ENCODE data around the gene NOC2L. TPM values are rescaled to one million over a fixed set of nuclear protein-coding genes. Genes with fewer than 3 reads are reported as not detected.

The NOC2L gene
- total RNA-seq, 6 donors from 2014 or later: 28.7 to 66.0 (median 51.0) TPM

DNA sequence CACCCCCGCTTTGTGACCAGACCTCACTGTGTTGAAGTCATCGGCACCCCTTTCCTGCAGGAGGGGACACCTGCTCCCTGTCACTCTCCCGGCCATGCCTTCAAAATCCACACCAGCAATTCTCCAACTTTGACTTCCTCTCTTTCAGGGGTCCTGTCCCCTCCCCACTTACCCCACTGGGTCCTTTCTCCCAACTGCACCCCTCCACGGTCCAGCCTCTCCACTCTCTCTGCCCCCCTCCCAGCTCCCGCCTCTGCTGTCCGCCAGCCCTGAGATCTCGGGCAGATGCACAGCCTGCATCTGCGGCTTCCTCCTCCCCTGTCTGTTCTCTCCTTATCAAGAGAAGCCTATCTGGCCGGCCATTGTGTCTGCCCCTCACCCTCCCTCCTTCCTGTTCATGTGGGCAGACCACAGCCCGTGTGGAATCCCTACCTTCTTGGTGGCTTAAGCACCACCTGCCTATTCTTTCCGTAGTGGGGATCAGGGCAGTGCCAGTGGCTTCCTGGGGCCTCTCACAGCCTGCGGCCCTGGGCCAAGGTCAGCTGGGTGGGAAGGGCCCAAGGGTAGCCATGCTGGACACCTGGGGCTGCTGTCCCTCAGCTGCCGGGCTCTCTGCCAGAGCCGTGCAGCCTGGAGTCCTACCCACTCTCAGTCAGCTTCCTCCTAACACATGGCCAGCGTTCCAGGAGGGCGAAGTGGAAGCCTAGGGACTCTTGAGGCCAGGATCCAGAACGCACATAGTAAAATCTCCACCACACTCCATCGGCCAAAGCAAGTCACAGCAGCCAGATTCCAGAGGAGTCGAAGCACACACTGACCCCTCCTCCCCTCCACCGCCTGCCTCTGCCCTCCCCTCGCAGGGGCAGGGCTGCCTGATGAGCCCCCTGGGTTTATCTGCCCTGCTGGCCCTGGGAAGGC is 46.0 kb upstream of the NOC2L start:
- peak overlapping the region in 3 of 4 donors; percentile 17 to 63 (median 52) for H3K27ac ChIP-seq
- peak; percentile 70 to 78 for DNase-seq
- H3K27me3 ChIP-seq: peaks cover 0 to 12% (median 3%) of the 10 kb centered on the region in 4 donors

GRCh38 chr1:1004420-1004779 is 45.3 kb upstream of the NOC2L start:
- DNase-seq (peak in 1 of 2 donors; percentile 26), ATAC-seq (ENCODE audit: low FRiP score in 2 of 2) (no peak)
- 57 to 67% methylated on average over 3 to 7 of the region's 7 CpGs for WGBS, 2 donors
- no peak overlapping the region for H3K4me3 ChIP-seq
- H3K4me1 ChIP-seq: peaks cover 34 to 48% (median 40%) of the 10 kb centered on the region in 4 donors
- H3K36me3 ChIP-seq: no peaks in the 10 kb centered on the region
- TF ChIP-seq POLR2A (IDR thresholded peaks at IDR 0.05) (no peak), POLR2AphosphoS5 (IDR thresholded peaks at IDR 0.05) (no peak), EP300 (IDR thresholded peaks at IDR 0.05) (no peak), CTCF (IDR thresholded peaks at IDR 0.05) (no peak)
- no peak overlapping the region for H3K27ac ChIP-seq
- H3K9me3 ChIP-seq: no peaks in the 10 kb centered on the region
- H3K27me3 ChIP-seq: peaks cover 0 to 18% (median 4%) of the 10 kb centered on the region in 4 donors

More for the DNA sequence above, 46.0 kb upstream of the NOC2L start:
- 24 to 25% methylated on average over 19 to 21 of the region's 21 CpGs for WGBS, 2 donors
- Histone ChIP-seq H3K36me3 (no peaks in the 10 kb centered on the region), H3K4me1 (peaks cover 31 to 42% (median 35%) of the 10 kb centered on the region in 4 donors), H3K9me3 (no peaks in the 10 kb centered on the region), H3K4me3 (no peak overlapping the region)
- ATAC-seq (ENCODE audit: low FRiP score in 2 of 2): peak in 1 of 2 donors; percentile 74
- TF ChIP-seq CTCF (IDR thresholded peaks at IDR 0.05) (no peak), EP300 (IDR thresholded peaks at IDR 0.05) (no peak), POLR2AphosphoS5 (IDR thresholded peaks at IDR 0.05) (no peak), POLR2A (IDR thresholded peaks at IDR 0.05) (no peak)

DNA sequence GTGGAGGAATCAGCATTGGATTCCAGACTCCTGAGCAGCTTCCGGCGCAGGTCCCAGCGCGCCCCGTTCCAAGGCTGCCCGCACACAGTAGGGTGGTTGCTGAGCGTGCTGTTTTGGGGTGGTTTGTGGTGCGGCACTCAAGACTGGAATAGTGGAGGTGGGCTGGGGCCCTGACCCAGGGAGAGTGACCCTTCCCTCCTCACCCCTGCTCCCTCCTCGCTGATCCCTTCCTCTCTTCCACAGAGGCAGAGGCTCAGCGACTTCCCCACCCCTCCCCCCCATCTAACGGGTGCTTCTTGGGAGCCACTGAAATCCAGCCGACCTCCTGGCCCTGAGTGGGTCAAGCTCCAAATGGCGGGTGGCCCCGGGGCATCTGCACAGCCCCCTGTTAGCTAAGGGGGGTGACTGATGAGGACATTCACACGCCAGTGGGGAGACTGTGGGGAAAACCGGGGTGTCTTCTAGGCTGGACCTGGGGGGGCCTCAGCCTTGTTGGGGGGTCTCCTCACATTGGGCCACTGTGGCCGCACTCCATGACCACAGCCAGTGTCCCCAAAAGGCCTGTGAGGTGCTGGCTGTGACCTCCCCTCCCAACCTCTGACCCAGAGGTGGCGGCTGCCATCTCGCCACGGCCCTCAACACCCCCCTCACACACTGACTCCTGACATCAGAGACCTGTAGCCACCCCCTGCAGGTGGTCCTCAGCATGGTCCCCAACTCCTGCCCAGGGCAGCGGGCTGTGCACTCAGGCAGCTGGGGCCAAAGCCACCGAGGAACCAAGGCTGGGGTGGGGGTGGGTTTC is 44.8 kb upstream of the NOC2L start:
- no peak overlapping the region for H3K4me3 ChIP-seq
- H3K27ac ChIP-seq: no peak overlapping the region
- DNase-seq: peak in 1 of 2 donors; percentile 71
- H3K36me3 ChIP-seq: no peaks in the 10 kb centered on the region
- H3K9me3 ChIP-seq: no peaks in the 10 kb centered on the region
- TF ChIP-seq CTCF (IDR thresholded peaks at IDR 0.05): no peak
- TF ChIP-seq POLR2A (IDR thresholded peaks at IDR 0.05): no peak
- TF ChIP-seq EP300 (IDR thresholded peaks at IDR 0.05): no peak
- no peak for TF ChIP-seq POLR2AphosphoS5 (IDR thresholded peaks at IDR 0.05)
- peaks cover 37 to 54% (median 46%) of the 10 kb centered on the region in 4 donors for H3K4me1 ChIP-seq
- peaks cover 0 to 24% (median 7%) of the 10 kb centered on the region in 4 donors for H3K27me3 ChIP-seq
- WGBS, 2 donors: 84 to 93% methylated on average over 10 to 14 of the region's 22 CpGs
- no peak for ATAC-seq (ENCODE audit: low FRiP score in 2 of 2)

DNA sequence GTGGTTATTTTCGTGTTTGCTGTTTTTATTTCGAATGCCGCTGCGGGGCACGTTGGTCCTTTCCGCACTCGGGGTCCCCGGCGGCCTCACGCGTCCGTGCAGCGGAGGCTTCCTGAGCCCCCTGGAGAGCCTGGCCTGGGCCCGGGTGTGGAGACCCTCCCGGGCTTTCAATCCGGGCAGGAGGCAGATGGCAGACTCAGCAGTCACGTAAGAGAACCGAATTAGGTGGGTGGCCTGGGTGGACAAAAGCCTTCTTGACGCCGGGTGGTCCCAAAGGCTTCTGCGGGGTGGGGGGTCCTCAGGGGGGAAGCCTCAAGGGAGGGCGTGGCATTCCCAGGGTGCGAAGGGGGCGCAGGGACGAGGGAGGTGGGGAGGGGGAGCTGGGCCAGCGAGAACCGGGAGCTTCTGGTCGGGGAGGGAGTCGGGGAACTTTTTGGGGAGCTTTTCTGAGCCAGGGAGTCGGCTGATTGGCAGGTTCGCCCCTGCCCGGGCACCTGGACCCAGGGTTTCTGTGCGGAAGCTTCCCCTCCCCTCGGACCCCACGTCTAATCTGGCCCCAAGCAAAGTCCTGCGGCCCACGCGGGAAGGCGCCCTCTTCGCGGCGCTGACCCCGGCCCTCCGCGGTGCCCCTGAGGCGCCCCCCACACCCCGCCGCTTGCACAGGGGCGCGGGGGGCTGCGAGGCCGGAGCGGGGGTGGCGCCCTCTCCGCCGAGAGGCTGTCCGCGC is 42.2 kb upstream of the NOC2L start:
- peak overlapping the region; percentile 96 to 98 (median 98) for H3K27ac ChIP-seq
- H3K4me3 ChIP-seq: peak overlapping the region; percentile 29 to 72 (median 64)
- peaks cover 41 to 62% (median 56%) of the 10 kb centered on the region in 4 donors for H3K4me1 ChIP-seq
- no peak for DNase-seq
- TF ChIP-seq POLR2A (IDR thresholded peaks at IDR 0.05): no peak
- peak in 1 of 6 experiments; percentile 1 for TF ChIP-seq CTCF (IDR thresholded peaks at IDR 0.05)
- ATAC-seq (ENCODE audit: low FRiP score in 2 of 2): no peak
- H3K36me3 ChIP-seq: no peaks in the 10 kb centered on the region
- H3K9me3 ChIP-seq: no peaks in the 10 kb centered on the region
- H3K27me3 ChIP-seq: peaks cover 0 to 41% (median 18%) of the 10 kb centered on the region in 4 donors
- WGBS, 2 donors: 1 to 2% methylated on average over 21 to 45 of the region's 58 CpGs
